NT2/D1 (cell line): ENCODE measurements around the gene FER.

Source experiments
- SUZ12 ChIP-seq: IDR thresholded peaks from 2 replicates; pipeline ENCODE4 v1.6.1; 2011; ENCODE audit not compliant: insufficient read length, insufficient read depth; ENCODE audit errors: extremely low read depth
- YY1 ChIP-seq: IDR thresholded peaks from 2 replicates; pipeline ENCODE4 v1.6.1; 2011; ENCODE audit not compliant: insufficient read length, insufficient read depth
- ZNF274 ChIP-seq: IDR thresholded peaks from 2 replicates; pipeline ENCODE4 v1.6.1; 2011; ENCODE audit warnings: mild to moderate bottlenecking, low read depth, low read length

GRCh38 chr5:108858959-108859358 lies 111.3 kb downstream of the FER start:
- TF ChIP-seq YY1 = no peak
- no peak for TF ChIP-seq ZNF274
- TF ChIP-seq SUZ12 = no peak
